ENCODE measurements around the gene EDN1. TPM values are rescaled to one million over a fixed set of nuclear protein-coding genes. Genes with fewer than 3 reads are reported as not detected.

The EDN1 gene
- total RNA-seq, 4 donors from 2014 or later = 3.6 to 38.4 (median 20.1) TPM

DNA sequence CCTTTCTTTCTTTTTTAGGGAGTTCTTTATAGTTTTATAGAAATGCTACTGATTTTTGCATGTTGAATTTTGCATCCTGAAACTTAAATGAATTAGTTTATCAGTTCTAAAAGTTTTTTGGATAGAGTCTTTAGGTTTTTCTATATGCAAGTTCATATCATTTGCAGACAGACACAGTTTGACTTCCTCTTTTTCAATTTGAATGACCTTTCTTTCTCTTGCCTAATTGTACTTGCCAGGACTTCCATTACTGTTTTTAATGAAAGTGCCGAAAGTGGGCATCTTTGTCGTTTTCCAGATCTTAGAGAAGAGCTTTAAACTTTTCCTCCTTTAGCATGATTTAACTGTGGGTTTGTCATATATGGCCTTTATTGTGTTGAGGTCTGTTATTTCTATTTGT lies 21.1 kb upstream of the EDN1 start:
- ATAC-seq (ENCODE audit: low FRiP score) (no peak), DNase-seq (ENCODE audit: low spot score) (no peak)
- TF ChIP-seq, protein P1, sequence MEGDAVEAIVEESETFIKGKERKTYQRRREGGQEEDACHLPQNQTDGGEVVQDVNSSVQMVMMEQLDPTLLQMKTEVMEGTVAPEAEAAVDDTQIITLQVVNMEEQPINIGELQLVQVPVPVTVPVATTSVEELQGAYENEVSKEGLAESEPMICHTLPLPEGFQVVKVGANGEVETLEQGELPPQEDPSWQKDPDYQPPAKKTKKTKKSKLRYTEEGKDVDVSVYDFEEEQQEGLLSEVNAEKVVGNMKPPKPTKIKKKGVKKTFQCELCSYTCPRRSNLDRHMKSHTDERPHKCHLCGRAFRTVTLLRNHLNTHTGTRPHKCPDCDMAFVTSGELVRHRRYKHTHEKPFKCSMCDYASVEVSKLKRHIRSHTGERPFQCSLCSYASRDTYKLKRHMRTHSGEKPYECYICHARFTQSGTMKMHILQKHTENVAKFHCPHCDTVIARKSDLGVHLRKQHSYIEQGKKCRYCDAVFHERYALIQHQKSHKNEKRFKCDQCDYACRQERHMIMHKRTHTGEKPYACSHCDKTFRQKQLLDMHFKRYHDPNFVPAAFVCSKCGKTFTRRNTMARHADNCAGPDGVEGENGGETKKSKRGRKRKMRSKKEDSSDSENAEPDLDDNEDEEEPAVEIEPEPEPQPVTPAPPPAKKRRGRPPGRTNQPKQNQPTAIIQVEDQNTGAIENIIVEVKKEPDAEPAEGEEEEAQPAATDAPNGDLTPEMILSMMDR (IDR thresholded peaks at IDR 0.05) = no peak

DNA sequence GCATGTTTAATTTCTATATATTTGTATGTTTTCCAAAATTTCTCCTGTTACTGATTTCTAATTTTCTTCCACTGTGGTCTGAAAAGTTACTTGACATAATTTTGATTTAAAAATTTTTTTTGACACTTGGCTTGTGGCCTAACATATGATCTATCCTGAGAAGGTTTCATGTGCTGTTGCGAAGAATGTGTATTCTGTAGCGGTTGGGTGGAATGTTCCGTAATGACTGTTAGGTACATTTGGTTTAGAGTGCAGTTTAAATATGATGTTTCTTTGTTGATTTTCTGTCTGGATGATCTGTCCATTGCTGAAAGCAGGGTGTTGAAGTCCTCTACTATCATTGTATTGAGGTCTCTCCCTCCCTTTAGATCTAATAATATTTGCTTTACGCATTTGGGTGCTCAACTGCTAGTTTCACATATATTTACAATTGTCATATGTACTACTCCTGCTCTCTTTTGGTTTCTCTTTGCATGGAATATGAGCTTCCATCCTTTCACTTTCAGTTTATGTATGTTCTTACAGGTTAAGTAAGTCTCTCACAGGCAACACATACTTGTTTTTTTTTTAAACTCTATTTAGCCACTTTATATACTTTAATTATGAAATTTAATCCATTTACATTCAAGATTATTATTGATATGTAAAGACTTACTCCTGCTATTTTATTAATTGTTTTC lies 19.5 kb upstream of the EDN1 start:
- DNase-seq (ENCODE audit: low spot score) (no peak), ATAC-seq (ENCODE audit: low FRiP score) (no peak)
- TF ChIP-seq, protein P1 (IDR thresholded peaks at IDR 0.05) = no peak

DNA sequence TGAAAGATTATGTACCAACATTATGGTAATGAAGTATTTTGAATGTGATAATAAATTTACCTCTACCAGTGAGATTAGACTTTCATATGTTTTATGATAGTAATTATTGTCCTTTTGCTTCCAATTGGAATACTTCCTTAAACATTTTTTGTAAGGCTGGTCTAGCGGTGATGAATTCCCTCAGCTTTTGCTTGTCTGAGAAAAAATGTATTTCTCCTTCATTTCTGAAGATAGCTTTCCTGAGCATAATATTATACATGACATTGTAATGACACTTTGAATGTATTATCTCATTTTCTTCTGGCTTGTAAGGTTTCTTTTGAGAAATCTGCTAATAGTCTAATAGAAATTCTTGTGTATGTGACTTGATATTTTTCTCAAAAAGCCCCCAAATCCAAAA lies 18.6 kb upstream of the EDN1 start:
- TF ChIP-seq, protein P1 (IDR thresholded peaks at IDR 0.05) = no peak
- DNase-seq (ENCODE audit: low spot score) (no peak), ATAC-seq (ENCODE audit: low FRiP score) (no peak)

DNA sequence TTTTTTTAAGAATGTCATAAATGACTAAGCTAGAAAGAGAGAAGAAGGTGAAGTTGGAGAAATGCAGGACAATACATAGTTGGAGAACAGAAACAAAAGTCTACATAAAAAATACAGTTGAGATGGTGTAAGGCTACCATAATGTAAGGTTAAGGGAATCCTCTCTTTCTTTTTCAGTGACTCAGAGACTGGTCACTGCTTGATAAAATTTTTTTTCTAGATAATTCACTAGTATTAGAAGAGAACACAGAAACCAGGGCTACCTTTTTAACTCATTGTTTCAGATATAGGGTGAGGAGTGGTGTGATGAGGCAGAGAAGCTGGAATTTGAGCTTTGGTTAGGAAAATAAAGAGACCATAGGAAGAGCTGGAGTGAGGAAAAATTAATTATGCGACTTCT lies 18.2 kb upstream of the EDN1 start:
- no peak for DNase-seq (ENCODE audit: low spot score)
- TF ChIP-seq, protein P1 (IDR thresholded peaks at IDR 0.05) = no peak
- ATAC-seq (ENCODE audit: low FRiP score) = no peak

GRCh38 chr6:12275107-12275506 lies 15.1 kb upstream of the EDN1 start:
- no peak for DNase-seq (ENCODE audit: low spot score)
- TF ChIP-seq, protein P1 (IDR thresholded peaks at IDR 0.05) = no peak
- no peak for ATAC-seq (ENCODE audit: low FRiP score)

DNA sequence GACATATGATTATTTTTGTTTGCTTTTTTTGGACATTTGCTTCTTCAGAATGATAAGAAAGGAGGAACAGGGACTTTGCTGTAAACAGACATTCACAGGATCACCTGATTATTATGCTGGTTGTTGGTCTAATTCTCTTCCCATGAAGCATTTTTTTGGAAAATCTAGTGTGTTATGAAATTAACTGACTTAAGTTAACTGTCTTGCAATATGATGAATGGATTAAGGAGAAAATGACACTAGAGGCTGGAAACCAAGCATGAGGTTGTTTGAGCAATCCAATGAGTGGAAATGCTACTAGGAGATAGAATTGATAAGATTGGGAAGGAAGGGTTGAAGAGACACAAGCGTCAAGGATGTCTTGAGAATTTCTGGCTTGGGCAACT lies 13.2 kb upstream of the EDN1 start:
- TF ChIP-seq, protein P1 (IDR thresholded peaks at IDR 0.05) = no peak
- ATAC-seq (ENCODE audit: low FRiP score) (no peak), DNase-seq (ENCODE audit: low spot score) (no peak)

- TF ChIP-seq, protein P1 (IDR thresholded peaks at IDR 0.05) = no peak
- ATAC-seq (ENCODE audit: low FRiP score) (no peak), DNase-seq (ENCODE audit: low spot score) (no peak)
Measured at GRCh38 chr6:12277386-12277785, 12.8 kb upstream of the EDN1 start.
